HG02840 (cell line): Measurements from ENCODE around the gene DISP2.

Experiments used
- ATAC-seq: cut with Tn5 transposase; IDR thresholded peaks from one replicate; pipeline ENCODE4 v1.9.1; 2021; ENCODE audit warnings: mild to moderate bottlenecking, moderate library complexity, moderate number of reproducible peaks; ENCODE audit not compliant: unreplicated experiment, low FRiP score

Gene DISP2

GRCh38 chr15:40342416-40343320 lies 15.4 kb upstream of the DISP2 start:
- ATAC-seq = no peak

GRCh38 chr15:40343512-40343911 lies 14.5 kb upstream of the DISP2 start:
- no peak for ATAC-seq

GRCh38 chr15:40344217-40344616 lies 13.8 kb upstream of the DISP2 start:
- ATAC-seq = no peak

- ATAC-seq = no peak
Measured at GRCh38 chr15:40344631-40345120, 13.3 kb upstream of the DISP2 start.

- no peak for ATAC-seq
Measured at GRCh38 chr15:40345225-40345866, 12.7 kb upstream of the DISP2 start.

- no peak for ATAC-seq
Measured at GRCh38 chr15:40345867-40346578, 12.0 kb upstream of the DISP2 start.

GRCh38 chr15:40346579-40347558 lies 11.2 kb upstream of the DISP2 start:
- no peak for ATAC-seq

GRCh38 chr15:40347559-40348473 lies 10.2 kb upstream of the DISP2 start:
- ATAC-seq = no peak

- no peak for ATAC-seq
Measured at GRCh38 chr15:40348474-40348870, 9.5 kb upstream of the DISP2 start.

GRCh38 chr15:40349163-40349562 lies 8.9 kb upstream of the DISP2 start:
- no peak for ATAC-seq

- ATAC-seq = no peak
Measured at GRCh38 chr15:40352281-40352901, 5.6 kb upstream of the DISP2 start.

- no peak for ATAC-seq
Measured at GRCh38 chr15:40353697-40354096, 4.3 kb upstream of the DISP2 start.

GRCh38 chr15:40354408-40355171 lies 3.4 kb upstream of the DISP2 start:
- ATAC-seq = no peak

- ATAC-seq = no peak
Measured at GRCh38 chr15:40355976-40356585, 1.9 kb upstream of the DISP2 start.

- ATAC-seq = no peak
Measured at GRCh38 chr15:40357246-40357645, 773 bp upstream of the DISP2 start.

GRCh38 chr15:40358471-40359353 lies 693 bp downstream of the DISP2 start:
- ATAC-seq = peak; percentile 11
